ENCODE measurements around the gene FAM240B. TPM values are rescaled to one million over a fixed set of nuclear protein-coding genes. Genes with fewer than 3 reads are reported as not detected.

Gene FAM240B
- total RNA-seq, 2 donors from 2014 or later, result not detected

GRCh38 chr9:38651400-38652042, 68.4 kb downstream of the FAM240B start:
- DNase-seq, result no peak
- Histone ChIP-seq H3K9ac (ENCODE audit: low read depth in 2 of 2, low read length in 2 of 2) (no peak overlapping the region), H3K27me3 (no peaks in the 10 kb centered on the region), H3K27ac (no peak overlapping the region), H3K4me3 (no peak overlapping the region), H3K9me3 (no peaks in the 10 kb centered on the region), H3K36me3 (no peaks in the 10 kb centered on the region), H3K4me1 (no peaks in the 10 kb centered on the region)
- no peak for TF ChIP-seq CTCF (IDR thresholded peaks at IDR 0.05)
- intact Hi-C loops (cut with DNase I), result no loop called here

GRCh38 chr9:38650564-38650963, 69.4 kb downstream of the FAM240B start:
- no peak for DNase-seq
- no peak for TF ChIP-seq CTCF (IDR thresholded peaks at IDR 0.05)
- Histone ChIP-seq H3K27me3 (no peaks in the 10 kb centered on the region), H3K9me3 (no peaks in the 10 kb centered on the region), H3K4me3 (no peak overlapping the region), H3K27ac (no peak overlapping the region), H3K9ac (ENCODE audit: low read depth in 2 of 2, low read length in 2 of 2) (no peak overlapping the region), H3K36me3 (no peaks in the 10 kb centered on the region), H3K4me1 (no peaks in the 10 kb centered on the region)
- intact Hi-C loops (cut with DNase I), result no loop called here

- intact Hi-C loops (cut with DNase I), result loop anchor here (10.0 kb wide), 1 partner anchor 55 kb away; no protein-coding TSS in a partner anchor
- DNase-seq, result no peak
- no peaks in the 10 kb centered on the region for H3K4me1 ChIP-seq
- no peaks in the 10 kb centered on the region for H3K9me3 ChIP-seq
- no peak for TF ChIP-seq CTCF (IDR thresholded peaks at IDR 0.05)
- H3K27me3 ChIP-seq, result no peaks in the 10 kb centered on the region
- H3K9ac ChIP-seq (ENCODE audit: low read depth in 2 of 2, low read length in 2 of 2), result no peak overlapping the region
- no peak overlapping the region for H3K4me3 ChIP-seq
- H3K36me3 ChIP-seq, result no peaks in the 10 kb centered on the region
- H3K27ac ChIP-seq, result no peak overlapping the region
Observed at GRCh38 chr9:38649731-38650363, 70.1 kb downstream of the FAM240B start.

DNA sequence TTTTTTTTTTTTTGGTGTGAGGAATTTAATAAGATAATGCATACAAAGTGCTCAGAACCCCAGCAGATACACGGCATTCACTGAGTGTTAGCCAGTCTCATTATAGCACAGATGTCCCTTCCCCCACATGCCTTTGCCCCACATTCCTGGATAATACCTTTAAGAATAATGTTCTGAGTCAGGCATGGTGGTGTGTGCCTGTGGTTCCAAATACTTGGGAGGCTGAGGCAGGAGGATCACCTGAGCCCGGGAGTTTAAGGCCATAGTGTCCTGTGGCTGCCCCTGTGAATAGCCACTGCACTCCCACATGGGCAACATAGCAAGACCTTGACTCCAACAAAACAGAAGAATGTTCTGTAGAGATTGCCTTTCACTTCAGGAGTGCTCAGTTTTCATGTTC, 75.3 kb downstream of the FAM240B start:
- Histone ChIP-seq H3K36me3 (no peaks in the 10 kb centered on the region), H3K9ac (ENCODE audit: low read depth in 2 of 2, low read length in 2 of 2) (no peak overlapping the region), H3K4me3 (no peak overlapping the region), H3K9me3 (no peaks in the 10 kb centered on the region), H3K27ac (no peak overlapping the region), H3K27me3 (no peaks in the 10 kb centered on the region), H3K4me1 (no peaks in the 10 kb centered on the region)
- DNase-seq, result no peak
- TF ChIP-seq CTCF (IDR thresholded peaks at IDR 0.05), result no peak
- intact Hi-C loops (cut with DNase I), result loop anchor here (10.0 kb wide), 1 partner anchor 60 kb away; no protein-coding TSS in a partner anchor

Other genes with a start within 250 kb of the FAM240B start
- gene ANKRD18A, start 99.5 kb downstream of the FAM240B start, total RNA-seq, result 1 to 10 TPM; 7.2 to 9.9 TPM